H1 (cell line): ENCODE measurements around the gene MMP15. TPM values are rescaled to one million over a fixed set of nuclear protein-coding genes. Genes with fewer than 3 reads are reported as not detected.

Source experiments
- CTCF ChIA-PET: fragments of 300-600 bp; sonication (Branson Sonifier 250); formaldehyde crosslinking; loops from one replicate; lab custom pipeline; 2021; ENCODE audit not compliant: partially characterized antibody; lab: Charles Lee
- POLR2A ChIA-PET: fragments of 300-600 bp; sonication (Branson Sonifier 250); formaldehyde crosslinking; loops from one replicate; lab custom pipeline; 2021; ENCODE audit warnings: inconsistent platforms; ENCODE audit not compliant: partially characterized antibody; lab: Charles Lee
- DNase-seq, 2 experiments: peaks; one replicate each; pipeline versions ENCODE4 v3.0.0 to v3.0.0-alpha.2; 2010 to 2022; ENCODE audit warnings: low spot score in 2 of 2, low read depth in 1 of 2, mixed read lengths in 1 of 2
- FAIRE-seq: peaks from 2 replicates; lab custom pipeline; 2011; peaks lifted over from hg19 to GRCh38; lab: Jason Lieb, UNC
- H2AFZ ChIP-seq: 2 replicates; pipeline ENCODE4 v1.8.1; 2012; ENCODE audit warnings: low read length, inconsistent platforms
- H2AK5ac ChIP-seq: 2 replicates; pipeline ENCODE4 v1.6.1; 2013; ENCODE audit warnings: low read depth, low read length
- H2BK120ac ChIP-seq: replicated peaks from 2 replicates; pipeline ENCODE3; 2013; ENCODE audit warnings: low read depth, low read length, inconsistent platforms
- H2BK12ac ChIP-seq: 2 replicates; pipeline ENCODE4 v1.6.1; 2013; ENCODE audit warnings: low read depth, low read length
- H2BK15ac ChIP-seq: 2 replicates; pipeline ENCODE4 v1.6.1; 2013; ENCODE audit warnings: low read length
- H2BK20ac ChIP-seq: 2 replicates; pipeline ENCODE4 v1.6.1; 2013; ENCODE audit warnings: low read length
- H2BK5ac ChIP-seq: 2 replicates; pipeline ENCODE4 v1.6.1; 2013; ENCODE audit warnings: low read depth, low read length
- H3K14ac ChIP-seq: 2 replicates; pipeline ENCODE4 v1.6.1; 2013; ENCODE audit warnings: inconsistent platforms; ENCODE audit not compliant: insufficient read length
- H3K18ac ChIP-seq: 2 replicates; pipeline ENCODE4 v1.6.1; 2013; ENCODE audit warnings: low read length; ENCODE audit errors: extremely low read depth
- H3K23ac ChIP-seq: 2 replicates; pipeline ENCODE4 v1.6.1; 2013; ENCODE audit warnings: inconsistent platforms; ENCODE audit not compliant: insufficient read length
- H3K23me2 ChIP-seq: 2 replicates; pipeline ENCODE4 v1.6.1; 2013; ENCODE audit warnings: low read depth, low read length
- H3K27ac ChIP-seq: 2 replicates; pipeline ENCODE4 v1.6.1; 2011; ENCODE audit warnings: low read depth, low read length, inconsistent platforms
- H3K27me3 ChIP-seq, 4 experiments: replicated peaks in 1 of 4; 1 replicate in 1 of 4; 2 replicates in 3 of 4; pipeline versions ENCODE4 v1.6.1 to v1.8.1; 2011 to 2013; ENCODE audit warnings: low read length in 3 of 4, mild to moderate bottlenecking in 3 of 4, inconsistent platforms in 2 of 4, mixed read lengths in 2 of 4, moderate library complexity in 1 of 4; ENCODE audit not compliant: control insufficient read depth in 3 of 4, insufficient read depth in 3 of 4; ENCODE audit errors: extremely low read depth in 1 of 4
- H3K36me3 ChIP-seq, 4 experiments: 2 replicates each; pipeline versions ENCODE4 v1.6.1 to v1.8.1; 2011 to 2013; ENCODE audit warnings: mild to moderate bottlenecking in 4 of 4, low read length in 3 of 4, moderate library complexity in 2 of 4, control low read depth in 1 of 4, inconsistent platforms in 1 of 4; ENCODE audit not compliant: insufficient read depth in 4 of 4, control insufficient read depth in 2 of 4
- H3K4ac ChIP-seq: replicated peaks from 2 replicates; pipeline ENCODE3; 2013; ENCODE audit warnings: low read length, low read depth, mixed read lengths, inconsistent platforms; ENCODE audit not compliant: insufficient read length
- H3K4me1 ChIP-seq, 4 experiments: replicated peaks in 1 of 4; 1 replicate in 1 of 4; 2 replicates in 3 of 4; pipeline versions ENCODE4 v1.6.1 to v1.8.1; 2011 to 2013; ENCODE audit warnings: low read length in 3 of 4, inconsistent platforms in 2 of 4, mixed read lengths in 1 of 4; ENCODE audit not compliant: insufficient read depth in 4 of 4, control insufficient read depth in 3 of 4
- H3K4me2 ChIP-seq, 2 experiments: 2 replicates each; pipeline versions ENCODE4 v1.6.1 to v1.8.1; 2011 to 2013; ENCODE audit warnings: low read depth in 2 of 2, low read length in 2 of 2, control low read depth in 1 of 2, inconsistent platforms in 1 of 2, mild to moderate bottlenecking in 1 of 2; ENCODE audit not compliant: insufficient read depth in 1 of 2
- H3K4me3 ChIP-seq, 4 experiments: fragments of 200-600, 300-600 bp in 1 of 4; sonication (generic), shearing (Covaris generic), sonication (Bioruptor Twin) in 1 of 4; 2 replicates each; pipeline versions ENCODE4 v1.5.1 to v1.8.1; 2011 to 2016; ENCODE audit warnings: low read length in 4 of 4, low read depth in 3 of 4, control low read depth in 2 of 4, inconsistent platforms in 2 of 4, mild to moderate bottlenecking in 2 of 4, mixed read lengths in 1 of 4, moderate library complexity in 1 of 4; ENCODE audit not compliant: insufficient read depth in 2 of 4; ENCODE audit errors: extremely low read depth in 1 of 4
- H3K56ac ChIP-seq: replicated peaks from 2 replicates; pipeline ENCODE3; 2013; ENCODE audit warnings: low read depth, mild to moderate bottlenecking, mixed read lengths, low read length, inconsistent platforms; ENCODE audit not compliant: insufficient read length
- H3K79me1 ChIP-seq: 2 replicates; pipeline ENCODE4 v1.6.1; 2013; ENCODE audit warnings: low read depth, low read length, control low read depth
- H3K79me2 ChIP-seq, 2 experiments: 2 replicates each; pipeline versions ENCODE4 v1.6.1 to v1.8.1; 2012 to 2013; ENCODE audit warnings: low read length in 2 of 2, mild to moderate bottlenecking in 2 of 2, inconsistent platforms in 1 of 2; ENCODE audit not compliant: insufficient read depth in 2 of 2, control insufficient read depth in 1 of 2
- H3K9ac ChIP-seq, 4 experiments: replicated peaks in 1 of 4; 1 replicate in 1 of 4; 2 replicates in 3 of 4; pipeline versions ENCODE4 v1.6.1 to v1.8.1; 2011 to 2013; ENCODE audit warnings: low read depth in 3 of 4, low read length in 3 of 4, control low read depth in 2 of 4, mild to moderate bottlenecking in 2 of 4, moderate library complexity in 2 of 4, inconsistent platforms in 1 of 4; ENCODE audit errors: extremely low read depth in 1 of 4
- H3K9me3 ChIP-seq, 2 experiments: 2 replicates each; pipeline versions ENCODE4 v1.6.1 to v1.8.1; 2012 to 2013; ENCODE audit warnings: mild to moderate bottlenecking in 2 of 2, moderate library complexity in 2 of 2, control low read depth in 1 of 2, inconsistent platforms in 1 of 2, low read depth in 1 of 2, low read length in 1 of 2, mixed read lengths in 1 of 2; ENCODE audit not compliant: insufficient read depth in 2 of 2
- H4K20me1 ChIP-seq, 2 experiments: replicated peaks in 1 of 2; 2 replicates each; pipeline versions ENCODE3 to v1.8.1; 2011 to 2013; ENCODE audit warnings: inconsistent platforms in 2 of 2, low read length in 2 of 2, mild to moderate bottlenecking in 1 of 2; ENCODE audit not compliant: insufficient read depth in 2 of 2, control insufficient read depth in 1 of 2
- H4K5ac ChIP-seq: 2 replicates; pipeline ENCODE4 v1.6.1; 2013; ENCODE audit warnings: low read length, low read depth, mixed read lengths, inconsistent platforms; ENCODE audit not compliant: insufficient read length
- H4K8ac ChIP-seq: 2 replicates; pipeline ENCODE4 v1.8.0; 2013; ENCODE audit warnings: mild to moderate bottlenecking, moderate library complexity, low read length, inconsistent platforms; ENCODE audit not compliant: insufficient read depth; ENCODE audit errors: extremely low read depth
- H4K91ac ChIP-seq: replicated peaks from 2 replicates; pipeline ENCODE3; 2013; ENCODE audit warnings: low read length, mixed read lengths, inconsistent platforms; ENCODE audit not compliant: insufficient read length
- ATF2 ChIP-seq: IDR thresholded peaks from 2 replicates; pipeline ENCODE4 v1.6.1; 2012; ENCODE audit warnings: low read length, inconsistent platforms
- BRCA1 ChIP-seq: IDR thresholded peaks from 2 replicates; pipeline ENCODE4 v1.6.1; 2012; ENCODE audit warnings: low read depth, low read length, improper control_type of control experiment
- CHD2 ChIP-seq: IDR thresholded peaks from 2 replicates; pipeline ENCODE4 v1.6.1; 2012; ENCODE audit warnings: low read length, improper control_type of control experiment
- FOSL1 ChIP-seq: IDR thresholded peaks from 2 replicates; pipeline ENCODE4 v1.6.1; 2011; ENCODE audit warnings: mild to moderate bottlenecking, low read depth, low read length, moderate library complexity; ENCODE audit not compliant: insufficient read depth
- KDM1A ChIP-seq: fragments of 200-600, 300-600 bp; sonication (generic); IDR thresholded peaks from 2 replicates; pipeline ENCODE4 v1.7.1; 2016; ENCODE audit warnings: mild to moderate bottlenecking, low read length, borderline replicate concordance
- POLR2AphosphoS5 ChIP-seq: IDR thresholded peaks from 2 replicates; pipeline ENCODE4 v1.6.1; 2011; ENCODE audit warnings: low read depth, low read length
- RAD21 ChIP-seq, 2 experiments: IDR thresholded peaks in 1 of 2; conservative IDR thresholded peaks in 1 of 2; 2 replicates each; pipeline ENCODE4 v1.6.1; 2011; ENCODE audit warnings: low read depth in 2 of 2, low read length in 2 of 2, improper control_type of control experiment in 1 of 2, inconsistent platforms in 1 of 2, mild to moderate bottlenecking in 1 of 2, moderate library complexity in 1 of 2
- SIN3A ChIP-seq, 2 experiments: IDR thresholded peaks in 1 of 2; conservative IDR thresholded peaks in 1 of 2; 2 replicates each; pipeline ENCODE4 v1.6.1; 2011 to 2012; ENCODE audit warnings: low read length in 2 of 2, improper control_type of control experiment in 1 of 2, low read depth in 1 of 2, mild to moderate bottlenecking in 1 of 2
- TAF1 ChIP-seq: IDR thresholded peaks from 2 replicates; pipeline ENCODE4 v1.6.1; 2011; ENCODE audit warnings: mild to moderate bottlenecking, low read depth, low read length
- TAF7 ChIP-seq: optimal IDR thresholded peaks from 2 replicates; pipeline ENCODE3; 2011; ENCODE audit warnings: low read depth, mild to moderate bottlenecking, inconsistent platforms, low read length, moderate library complexity, borderline replicate concordance
- YY1 ChIP-seq: IDR thresholded peaks from 2 replicates; pipeline ENCODE4 v1.6.1; 2011; ENCODE audit warnings: low read depth, mild to moderate bottlenecking, low read length
- WGBS, 2 experiments: shearing (Covaris generic) in 1 of 2; methylation state at CpG; one replicate each; pipeline versions ENCODE4 v1.1.6 to v1.1.7; 2013 to 2015; ENCODE audit warnings: low lambda C conversion rate in 2 of 2, mixed read lengths in 2 of 2, inconsistent platforms in 1 of 2, low coverage in 1 of 2, missing lambda C conversion rate in 1 of 2; ENCODE audit not compliant: insufficient replicate concordance in 2 of 2, insufficient coverage in 1 of 2, insufficient read length in 1 of 2; ENCODE audit errors: extremely low coverage in 1 of 2, missing lambda C conversion rate in 1 of 2; 5-methylcytosine and 5-hydroxymethylcytosine counted together
- polyA plus RNA-seq, 7 experiments: library from polyadenylated mRNA; depleted of rRNA in 3 of 7; stranded (reverse) in 5 of 7; unstranded in 2 of 7; fragments of >200 nt in 5 of 7; fragments of 200-250 nt in 2 of 7; gene quantifications; 1 replicate in 5 of 7; 2 replicates in 1 of 7; 4 replicates in 1 of 7; pipeline versions ENCODE4 v1.2.1 to v1.2.3, GENCODE V29; 2011 to 2013; ENCODE audit warnings: missing spikeins in 2 of 7, mixed read lengths in 2 of 7
- total RNA-seq: library from RNA; stranded (reverse); fragmentation: NEBNext Ultra II Directional; extraction: Animal tissue kit (Norgen Biotek cat#: 25700); gene quantifications from 2 replicates; pipeline ENCODE4 v1.2.1, GENCODE V29; 2021

MMP15 gene
- total and polyA plus RNA-seq, 2 of the 8 experiments (the other 6 are each of a cell fraction or from before 2014, with no cell fraction given) = 38.5 to 42.2 TPM

GRCh38 chr16:58046936-58047335 is 21.4 kb downstream of the MMP15 start:
- no peak overlapping the region for H2BK120ac ChIP-seq

More at GRCh38 chr16:58046936-58047335, 21.4 kb downstream of the MMP15 start:
- H2BK15ac ChIP-seq = no peak overlapping the region
- peaks cover 0 to 16% (median 6%) of the 10 kb centered on the region in 4 experiments; a peak in 5 of 8 replicates for H3K36me3 ChIP-seq
- H4K8ac ChIP-seq = no peak overlapping the region
- H3K18ac ChIP-seq = peak overlapping the region; percentile 60; the same call in 1 of the 2 replicates
- no peak overlapping the region for H4K5ac ChIP-seq
- no peaks in the 10 kb centered on the region for H3K9me3 ChIP-seq
- no peak overlapping the region for H2AK5ac ChIP-seq
- no peak overlapping the region for H3K23ac ChIP-seq
- WGBS, 2 experiments = 83% methylated on average over 4 of the region's 6 CpGs; no CpG with 5 or more reads in 1 of the 2 experiments
- H3K4me3 ChIP-seq = no peak overlapping the region
- H3K4me1 ChIP-seq = peaks cover 0 to 15% (median 8%) of the 10 kb centered on the region in 4 experiments; a peak in 4 of 7 replicates
- no peak overlapping the region for H3K4ac ChIP-seq
- H3K23me2 ChIP-seq = no peaks in the 10 kb centered on the region
- H2BK20ac ChIP-seq = no peak overlapping the region
- H3K27ac ChIP-seq = no peak overlapping the region
- CTCF ChIA-PET = interaction anchor here (0.9 to 5.5 kb wide), 9 partner anchors 9 to 80 kb away, joined by 3 to 57 read pairs (median 11); no protein-coding TSS in a partner anchor
- POLR2A ChIA-PET = interaction anchor here (1.1 to 1.5 kb wide), 4 partner anchors 11 to 82 kb away, joined by 3 to 4 read pairs (median 3); partner anchors contain the start of gene CFAP20
- 0 out of 2 replicates have a peak overlapping the region, but pooled peaks have one; percentile 39 for H2BK12ac ChIP-seq
- H4K91ac ChIP-seq = no peak overlapping the region
- no peaks in the 10 kb centered on the region for H3K79me2 ChIP-seq
- no peak overlapping the region for H3K14ac ChIP-seq
- H3K9ac ChIP-seq = no peak overlapping the region; a peak in 1 of 7 replicates
- no peak for TF ChIP-seq CHD2
- no peak for TF ChIP-seq YY1
- TF ChIP-seq ATF2 = no peak
- no peak for TF ChIP-seq TAF7
- no peak for TF ChIP-seq SIN3A (conservative IDR thresholded peaks at IDR 0.05 in 1 of 2, IDR thresholded peaks at IDR 0.05 in 1 of 2; ENCODE audit: low read depth in 1 of 2, low read length in 2 of 2)
- no peak for TF ChIP-seq TAF1
- no peak for TF ChIP-seq FOSL1
- no peak for TF ChIP-seq POLR2AphosphoS5
- TF ChIP-seq KDM1A = no peak
- no peak for TF ChIP-seq BRCA1
- TF ChIP-seq RAD21 (IDR thresholded peaks at IDR 0.05 in 1 of 2, conservative IDR thresholded peaks at IDR 0.05 in 1 of 2; ENCODE audit: low read depth in 2 of 2, low read length in 2 of 2) = no peak
- TF ChIP-seq, all 59 proteins: peak for 0
- Histone ChIP-seq H3K56ac (no peak overlapping the region), H3K79me1 (no peaks in the 10 kb centered on the region), H2AFZ (no peak overlapping the region), H2BK5ac (peak overlapping the region; percentile 71; the same call in 1 of the 2 replicates), H3K4me2 (no peak overlapping the region; a peak in 1 of 4 replicates), H3K27me3 (no peaks in the 10 kb centered on the region), H4K20me1 (peaks cover 0 to under 1% of the 10 kb centered on the region in 2 experiments)
- DNase-seq = no peak
- FAIRE-seq = no peak
